CD4-positive, alpha-beta T cell treated with Interleukin-4 for 4 hours (primary cell): ENCODE results near the gene TEX13B.

Experiments
- DNase-seq: peaks from one replicate; pipeline ENCODE4 v3.0.0-alpha.2; 2020

TEX13B gene

GRCh38 chrX:107935664-107936433, 46.3 kb downstream of the TEX13B start:
- DNase-seq, result no peak

GRCh38 chrX:107935200-107935599, 47.0 kb downstream of the TEX13B start:
- no peak for DNase-seq

- no peak for DNase-seq
Observed at GRCh38 chrX:107934262-107934661, 47.9 kb downstream of the TEX13B start.
